Stimulated activated CD4-positive, alpha-beta T cell treated with anti-CD3 and anti-CD28 coated beads, Interleukin-12 subunit alpha, Interleukin-12 subunit beta, amount 100 ng/mL, for 4 hours (primary cell): ENCODE data around the gene XRN2.

Experiments
- DNase-seq: peaks from one replicate; pipeline ENCODE4 v3.0.0-alpha.2; 2020

XRN2 gene

DNA sequence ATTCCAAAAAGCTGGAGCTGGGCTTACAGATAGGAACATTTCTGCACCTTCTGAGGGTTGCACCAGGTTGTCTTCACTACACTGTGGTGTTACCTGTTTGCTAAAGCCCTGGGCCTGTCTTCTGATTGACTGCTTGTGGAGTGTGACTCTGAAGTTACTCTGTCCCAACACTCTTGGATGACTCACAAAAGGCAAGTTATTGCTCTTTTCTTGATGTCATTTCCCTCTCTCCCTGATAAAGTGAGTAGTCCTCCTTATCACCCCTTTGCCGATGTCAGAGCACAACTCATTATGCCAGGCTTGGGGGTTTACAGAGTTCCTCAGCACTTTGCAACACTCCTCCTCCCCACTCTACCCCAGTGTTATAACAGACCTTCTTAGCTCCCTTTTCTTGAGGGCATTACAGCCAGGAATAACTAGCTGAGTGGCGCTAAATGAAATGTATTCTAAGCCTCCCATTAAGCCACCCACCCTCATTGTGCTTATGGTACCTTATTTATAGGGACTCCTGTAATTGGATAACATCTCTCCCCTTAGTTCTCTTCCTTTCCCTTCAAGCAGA, 130.3 kb downstream of the XRN2 start:
- DNase-seq = no peak

DNA sequence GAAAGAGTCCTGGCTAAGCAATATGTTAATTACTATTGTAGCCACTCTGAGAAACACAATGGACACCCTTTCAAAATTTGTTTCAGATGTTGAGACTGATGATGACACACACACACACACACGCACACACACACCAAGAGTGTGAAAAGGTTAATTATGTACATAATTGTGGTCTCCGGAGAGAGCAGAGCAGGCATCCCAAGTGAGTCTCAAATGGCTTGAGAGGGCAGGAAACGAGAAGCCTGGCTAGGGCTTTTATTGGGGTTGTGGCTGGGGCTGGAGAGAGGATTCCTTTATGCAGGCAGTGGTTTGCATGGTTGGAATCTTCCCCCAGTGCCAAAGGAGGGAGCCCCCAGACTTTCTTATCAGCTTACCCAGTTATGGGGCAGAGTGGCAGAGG, 132.4 kb downstream of the XRN2 start:
- DNase-seq = no peak

DNA sequence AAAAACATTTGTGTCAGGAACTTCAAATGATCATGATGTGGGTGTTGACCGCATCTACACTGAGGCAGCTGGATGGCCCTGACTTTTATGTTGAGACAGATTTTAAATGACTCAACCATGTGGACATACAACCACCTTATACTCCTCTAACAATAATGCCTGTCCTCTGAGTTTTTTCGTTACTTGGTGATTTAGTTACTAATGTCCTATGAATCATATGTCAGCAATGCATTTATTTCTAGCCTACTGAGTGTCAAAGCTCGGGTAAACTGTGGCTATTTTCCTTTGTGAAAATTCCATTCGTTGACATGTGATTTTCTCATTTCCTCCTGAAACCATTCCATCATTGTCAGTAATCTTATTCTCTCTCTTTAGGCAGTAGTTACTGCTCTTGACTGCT, 133.1 kb downstream of the XRN2 start:
- DNase-seq = no peak

DNA sequence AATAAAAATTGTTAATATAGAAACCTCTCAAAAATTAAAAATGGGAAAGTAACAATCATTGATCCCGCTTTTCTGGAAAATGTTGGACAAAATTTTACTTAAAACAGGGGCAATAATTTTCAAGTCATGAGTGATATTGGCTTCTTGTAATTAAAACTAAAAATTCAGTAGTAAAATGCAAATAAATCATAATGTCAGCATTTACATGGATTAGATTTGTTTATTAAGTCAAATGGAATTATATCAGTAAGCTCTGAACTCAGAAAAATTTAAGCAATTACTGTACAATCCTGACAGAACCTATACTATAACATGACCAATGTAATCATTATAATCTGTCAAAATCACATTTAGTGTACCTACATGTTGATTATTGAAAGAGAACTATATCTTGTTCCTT, 134.1 kb downstream of the XRN2 start:
- no peak for DNase-seq

DNA sequence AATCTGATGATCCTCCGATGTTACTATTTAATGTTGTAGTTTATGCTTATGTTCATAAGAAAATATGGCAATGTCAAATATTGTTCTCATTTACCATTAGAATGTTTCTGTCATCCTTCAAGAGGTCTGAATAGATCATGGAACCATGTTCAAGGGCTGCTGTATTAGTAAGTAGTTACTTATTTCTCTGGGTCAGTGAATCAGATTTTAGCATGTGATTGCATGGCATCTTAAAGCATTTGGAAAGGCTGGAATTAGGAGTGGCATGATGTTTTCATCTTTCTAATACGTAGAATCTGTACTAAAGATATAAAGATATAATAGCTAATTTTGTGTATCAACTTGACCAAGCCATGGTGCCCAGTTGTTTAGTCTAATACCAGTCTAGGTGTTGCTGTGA, 134.7 kb downstream of the XRN2 start:
- no peak for DNase-seq
